Neural progenitor cell (in vitro differentiated cells): ENCODE measurements around the gene ARHGEF9.

ENCODE experiments used
- EZH2 ChIP-seq: fragments of 200-600 bp; sonication (generic); IDR thresholded peaks from 2 replicates; pipeline ENCODE4 v1.6.1; 2017; ENCODE audit warnings: antibody characterized with exemption, mild to moderate bottlenecking, moderate library complexity
- TF ChIP-seq, protein P1 (sequence below): fragments of 200-600 bp; sonication (generic); IDR thresholded peaks from 2 replicates; pipeline ENCODE4 v1.5.1; 2017; ENCODE audit warnings: antibody characterized with exemption, mild to moderate bottlenecking

- TF ChIP-seq, protein P1, sequence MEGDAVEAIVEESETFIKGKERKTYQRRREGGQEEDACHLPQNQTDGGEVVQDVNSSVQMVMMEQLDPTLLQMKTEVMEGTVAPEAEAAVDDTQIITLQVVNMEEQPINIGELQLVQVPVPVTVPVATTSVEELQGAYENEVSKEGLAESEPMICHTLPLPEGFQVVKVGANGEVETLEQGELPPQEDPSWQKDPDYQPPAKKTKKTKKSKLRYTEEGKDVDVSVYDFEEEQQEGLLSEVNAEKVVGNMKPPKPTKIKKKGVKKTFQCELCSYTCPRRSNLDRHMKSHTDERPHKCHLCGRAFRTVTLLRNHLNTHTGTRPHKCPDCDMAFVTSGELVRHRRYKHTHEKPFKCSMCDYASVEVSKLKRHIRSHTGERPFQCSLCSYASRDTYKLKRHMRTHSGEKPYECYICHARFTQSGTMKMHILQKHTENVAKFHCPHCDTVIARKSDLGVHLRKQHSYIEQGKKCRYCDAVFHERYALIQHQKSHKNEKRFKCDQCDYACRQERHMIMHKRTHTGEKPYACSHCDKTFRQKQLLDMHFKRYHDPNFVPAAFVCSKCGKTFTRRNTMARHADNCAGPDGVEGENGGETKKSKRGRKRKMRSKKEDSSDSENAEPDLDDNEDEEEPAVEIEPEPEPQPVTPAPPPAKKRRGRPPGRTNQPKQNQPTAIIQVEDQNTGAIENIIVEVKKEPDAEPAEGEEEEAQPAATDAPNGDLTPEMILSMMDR, result no peak
- no peak for TF ChIP-seq EZH2
Observed at GRCh38 chrX:63785708-63786040, 660 bp upstream of the ARHGEF9 start.
